IPS DF 6.9 (cell line): Measurements from ENCODE around the gene DYRK1A.

ENCODE experiments used
- DNase-seq: peaks from one replicate; pipeline ENCODE4 v3.0.0-alpha.2; 2013; ENCODE audit warnings: low read depth, low spot score
- H3K27ac ChIP-seq: one replicate; pipeline ENCODE4 v1.5.1; 2013; ENCODE audit warnings: low read length, control low read depth
- H3K27me3 ChIP-seq: 2 replicates; pipeline ENCODE4 v1.6.1; 2013; ENCODE audit warnings: mild to moderate bottlenecking, low read length; ENCODE audit not compliant: control insufficient read depth, insufficient read depth
- H3K36me3 ChIP-seq: 2 replicates; pipeline ENCODE4 v1.6.1; 2013; ENCODE audit warnings: low read length; ENCODE audit not compliant: control insufficient read depth, insufficient read depth
- H3K4me1 ChIP-seq: 2 replicates; pipeline ENCODE4 v1.6.1; 2013; ENCODE audit warnings: low read length; ENCODE audit not compliant: control insufficient read depth, insufficient read depth
- H3K4me3 ChIP-seq: 2 replicates; pipeline ENCODE4 v1.5.1; 2013; ENCODE audit warnings: mild to moderate bottlenecking, low read length
- H3K9me3 ChIP-seq: 2 replicates; pipeline ENCODE4 v1.6.1; 2013; ENCODE audit warnings: low read length, inconsistent platforms; ENCODE audit not compliant: control insufficient read depth, insufficient read depth
- WGBS: extraction: QIAGEN DNeasy Blood & Tissue Kit; methylation state at CpG from one replicate; pipeline ENCODE4 v1.1.7; 2013; ENCODE audit warnings: mixed read lengths, missing lambda C conversion rate; ENCODE audit not compliant: insufficient read length, insufficient coverage; 5-methylcytosine and 5-hydroxymethylcytosine counted together

The DYRK1A gene

GRCh38 chr21:37507716-37508115, 141.1 kb downstream of the DYRK1A start:
- no peak overlapping the region for H3K4me3 ChIP-seq
- WGBS: no CpG with 5 or more reads among the region's 3 CpGs
- no peaks in the 10 kb centered on the region for H3K9me3 ChIP-seq
- peaks cover 16% of the 10 kb centered on the region; the same call in 1 of the 2 replicates for H3K36me3 ChIP-seq
- H3K27ac ChIP-seq: no peak overlapping the region
- DNase-seq: no peak
- H3K27me3 ChIP-seq: no peaks in the 10 kb centered on the region
- no peaks in the 10 kb centered on the region; the same call in 1 of the 2 replicates for H3K4me1 ChIP-seq

DNA sequence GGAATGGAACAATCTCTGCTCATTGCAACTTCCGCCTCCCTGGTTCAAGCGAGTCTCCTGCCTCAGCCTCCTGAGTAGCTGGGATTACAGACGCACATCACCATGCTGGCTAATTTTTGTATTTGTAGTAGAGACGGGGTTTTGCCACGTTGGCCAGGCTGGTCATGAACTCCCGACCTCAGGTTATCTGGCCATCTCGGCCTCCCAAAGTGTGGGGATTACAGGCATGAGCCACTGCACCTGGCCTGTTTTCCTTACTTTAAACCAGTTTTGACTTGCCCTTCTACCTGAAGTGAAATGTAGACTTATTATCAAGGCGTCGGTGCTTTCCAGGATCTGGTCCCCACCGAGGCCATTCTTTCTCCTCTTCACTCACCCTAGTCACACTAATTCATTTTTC, 141.8 kb downstream of the DYRK1A start:
- no peaks in the 10 kb centered on the region for H3K9me3 ChIP-seq
- H3K36me3 ChIP-seq: peaks cover 16% of the 10 kb centered on the region; the same call in 1 of the 2 replicates
- peaks cover 2% of the 10 kb centered on the region for H3K4me1 ChIP-seq
- no peaks in the 10 kb centered on the region for H3K27me3 ChIP-seq
- no peak overlapping the region for H3K27ac ChIP-seq
- no peak for DNase-seq
- H3K4me3 ChIP-seq: no peak overlapping the region
- no CpG with 5 or more reads among the region's 10 CpGs for WGBS

GRCh38 chr21:37509802-37510393, 143.3 kb downstream of the DYRK1A start:
- WGBS: no CpG with 5 or more reads among the region's 5 CpGs
- H3K9me3 ChIP-seq: no peaks in the 10 kb centered on the region
- H3K4me3 ChIP-seq: no peak overlapping the region
- DNase-seq: no peak
- H3K27ac ChIP-seq: no peak overlapping the region
- H3K27me3 ChIP-seq: no peaks in the 10 kb centered on the region
- H3K4me1 ChIP-seq: peaks cover 2% of the 10 kb centered on the region; the same call in 1 of the 2 replicates
- peaks cover 16% of the 10 kb centered on the region; the same call in 1 of the 2 replicates for H3K36me3 ChIP-seq

DNA sequence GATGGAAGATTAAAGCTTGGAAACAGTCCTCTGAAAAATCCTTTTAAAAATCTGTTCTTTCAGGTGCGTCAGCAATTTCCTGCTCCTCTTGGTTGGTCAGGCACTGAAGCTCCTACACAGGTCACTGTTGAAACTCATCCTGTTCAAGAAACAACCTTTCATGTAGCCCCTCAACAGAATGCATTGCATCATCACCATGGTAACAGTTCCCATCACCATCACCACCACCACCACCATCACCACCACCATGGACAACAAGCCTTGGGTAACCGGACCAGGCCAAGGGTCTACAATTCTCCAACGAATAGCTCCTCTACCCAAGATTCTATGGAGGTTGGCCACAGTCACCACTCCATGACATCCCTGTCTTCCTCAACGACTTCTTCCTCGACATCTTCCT, 145.3 kb downstream of the DYRK1A start:
- H3K27ac ChIP-seq: no peak overlapping the region
- DNase-seq: no peak
- H3K36me3 ChIP-seq: peaks cover 7% of the 10 kb centered on the region; the same call in 1 of the 2 replicates
- WGBS: no CpG with 5 or more reads among the region's 5 CpGs
- peaks cover 2% of the 10 kb centered on the region; the same call in 1 of the 2 replicates for H3K4me1 ChIP-seq
- no peaks in the 10 kb centered on the region for H3K9me3 ChIP-seq
- H3K4me3 ChIP-seq: no peak overlapping the region
- no peaks in the 10 kb centered on the region for H3K27me3 ChIP-seq

DNA sequence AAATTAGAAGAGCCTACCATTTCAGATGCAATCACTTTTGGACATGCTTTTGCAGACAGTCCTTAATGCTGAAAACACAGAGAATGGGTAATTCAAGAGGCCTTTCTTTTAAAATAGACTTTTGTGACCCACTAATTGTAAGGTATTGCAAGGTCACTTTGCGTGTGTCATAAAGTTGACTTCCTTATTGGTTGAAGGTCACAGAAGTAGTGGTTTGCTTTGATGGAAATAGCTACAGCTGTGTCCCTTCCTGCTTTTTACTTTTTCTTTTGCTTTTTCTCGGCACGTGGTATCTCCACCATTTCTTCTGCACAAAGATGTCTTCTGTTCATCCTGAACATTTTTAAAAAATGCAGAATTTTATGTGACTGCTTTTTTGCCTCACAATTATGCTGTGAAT, 146.8 kb downstream of the DYRK1A start:
- no peak overlapping the region for H3K4me3 ChIP-seq
- no peaks in the 10 kb centered on the region for H3K27me3 ChIP-seq
- no peak for DNase-seq
- peaks cover 4% of the 10 kb centered on the region; the same call in 1 of the 2 replicates for H3K36me3 ChIP-seq
- peaks cover 2% of the 10 kb centered on the region; the same call in 1 of the 2 replicates for H3K4me1 ChIP-seq
- H3K27ac ChIP-seq: no peak overlapping the region
- no peaks in the 10 kb centered on the region for H3K9me3 ChIP-seq
- no CpG with 5 or more reads among the region's 3 CpGs for WGBS

DNA sequence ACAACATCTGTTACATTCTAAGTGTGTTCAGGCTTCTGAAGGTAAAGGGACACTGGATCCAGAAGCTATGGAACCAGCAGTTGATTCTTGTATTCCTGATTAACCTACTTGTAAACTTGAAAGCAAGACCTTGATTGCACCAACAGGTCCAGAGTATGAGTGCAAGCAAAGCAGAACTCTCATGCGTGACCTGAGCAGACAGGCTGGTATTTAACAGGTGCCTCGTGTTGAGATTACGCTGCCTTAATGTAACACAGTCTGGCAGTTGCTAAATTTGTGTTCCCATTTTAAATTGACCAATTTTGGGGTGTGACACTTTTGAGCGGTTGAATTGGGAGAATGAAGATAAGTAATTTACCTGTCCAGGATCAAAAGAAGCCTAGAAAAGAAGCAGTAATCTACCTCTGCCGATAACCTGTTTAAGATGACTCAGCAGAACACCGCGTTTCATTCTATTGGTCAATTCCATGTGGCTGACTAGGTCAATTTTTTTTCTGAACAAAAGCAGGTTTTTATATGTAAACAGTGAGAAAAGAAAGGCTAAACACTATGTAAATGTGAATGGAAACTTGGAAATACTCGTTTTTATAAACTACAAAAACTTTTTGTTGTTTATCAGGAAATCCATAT, 147.6 kb downstream of the DYRK1A start:
- no peaks in the 10 kb centered on the region for H3K9me3 ChIP-seq
- H3K4me3 ChIP-seq: no peak overlapping the region
- no peak overlapping the region for H3K27ac ChIP-seq
- H3K36me3 ChIP-seq: peaks cover 4% of the 10 kb centered on the region; the same call in 1 of the 2 replicates
- peaks cover 2% of the 10 kb centered on the region; the same call in 1 of the 2 replicates for H3K4me1 ChIP-seq
- DNase-seq: no peak
- H3K27me3 ChIP-seq: no peaks in the 10 kb centered on the region
- no CpG with 5 or more reads among the region's 8 CpGs for WGBS

- WGBS: no CpG with 5 or more reads among the region's 7 CpGs
- Histone ChIP-seq H3K4me1 (peaks cover 7% of the 10 kb centered on the region; the same call in 1 of the 2 replicates), H3K4me3 (no peak overlapping the region), H3K36me3 (peaks cover 2% of the 10 kb centered on the region; the same call in 1 of the 2 replicates), H3K27ac (no peak overlapping the region), H3K27me3 (no peaks in the 10 kb centered on the region), H3K9me3 (no peaks in the 10 kb centered on the region)
- DNase-seq: no peak
Measured at GRCh38 chr21:37516998-37517397, 150.4 kb downstream of the DYRK1A start.

DNA sequence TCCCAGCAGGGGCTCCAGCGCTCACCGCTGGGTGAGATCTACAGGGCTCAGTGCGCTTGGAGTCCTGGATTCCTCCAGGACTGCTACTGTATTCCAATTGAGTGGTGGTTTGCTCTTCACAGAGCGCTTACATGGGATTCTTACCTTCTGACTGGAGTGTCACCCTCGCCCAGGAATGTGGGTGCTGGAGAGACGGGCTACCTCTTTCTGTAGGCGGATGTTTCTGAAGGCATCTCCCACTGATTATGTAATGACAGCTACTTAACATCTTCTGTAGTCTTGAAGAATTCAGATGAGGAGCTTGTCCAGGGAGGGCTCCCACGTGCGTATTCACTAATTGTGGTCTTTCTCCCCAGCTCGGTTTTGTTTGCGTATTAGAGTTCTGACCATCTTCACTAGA, 154.2 kb downstream of the DYRK1A start:
- no peak for DNase-seq
- Histone ChIP-seq H3K27me3 (no peaks in the 10 kb centered on the region), H3K9me3 (no peaks in the 10 kb centered on the region), H3K4me3 (no peak overlapping the region), H3K36me3 (no peaks in the 10 kb centered on the region), H3K27ac (no peak overlapping the region), H3K4me1 (peaks cover 4% of the 10 kb centered on the region; the same call in 1 of the 2 replicates)
- no CpG with 5 or more reads among the region's 11 CpGs for WGBS

- no peaks in the 10 kb centered on the region for H3K27me3 ChIP-seq
- no CpG with 5 or more reads among the region's 7 CpGs for WGBS
- DNase-seq: no peak
- H3K4me1 ChIP-seq: peaks cover 4% of the 10 kb centered on the region; the same call in 1 of the 2 replicates
- H3K4me3 ChIP-seq: no peak overlapping the region
- no peaks in the 10 kb centered on the region for H3K36me3 ChIP-seq
- no peaks in the 10 kb centered on the region for H3K9me3 ChIP-seq
- H3K27ac ChIP-seq: no peak overlapping the region
Measured at GRCh38 chr21:37521658-37522057, 155.1 kb downstream of the DYRK1A start.

DNA sequence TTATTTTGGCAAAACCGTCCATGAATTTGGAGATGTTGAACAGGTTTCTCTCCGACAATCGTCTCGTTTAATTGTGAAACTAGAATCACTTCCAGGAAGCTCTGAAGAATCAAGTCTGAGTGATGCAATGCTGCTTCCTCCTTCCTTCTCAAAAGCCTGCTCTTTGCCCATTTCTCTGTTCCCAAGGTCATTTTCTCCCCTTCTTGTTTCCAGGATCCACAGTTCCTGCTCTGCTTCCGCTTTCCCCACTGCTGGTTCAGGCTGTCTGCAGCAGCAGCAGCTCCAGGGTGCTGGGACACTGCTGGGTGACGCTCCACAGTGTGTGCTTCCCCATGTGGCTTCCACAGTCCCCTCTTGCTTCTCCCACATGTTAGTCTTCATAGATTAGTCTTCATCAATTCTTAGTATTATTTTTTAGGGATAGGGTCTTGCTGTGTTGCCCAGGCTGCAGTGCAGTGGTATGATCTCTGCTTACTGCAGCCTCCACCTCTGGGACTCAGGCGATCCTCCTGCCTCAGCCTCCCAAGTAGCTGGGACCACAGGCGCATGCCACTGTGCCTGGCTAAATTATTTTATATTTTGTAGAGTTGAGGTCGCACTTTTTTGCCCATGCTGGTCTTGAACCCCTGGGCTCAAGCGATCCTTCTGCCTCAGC, 156.2 kb downstream of the DYRK1A start:
- H3K27me3 ChIP-seq: no peaks in the 10 kb centered on the region
- no CpG with 5 or more reads among the region's 10 CpGs for WGBS
- H3K36me3 ChIP-seq: no peaks in the 10 kb centered on the region
- H3K4me1 ChIP-seq: peaks cover 4% of the 10 kb centered on the region; the same call in 1 of the 2 replicates
- no peaks in the 10 kb centered on the region for H3K9me3 ChIP-seq
- H3K4me3 ChIP-seq: no peak overlapping the region
- no peak overlapping the region for H3K27ac ChIP-seq
- DNase-seq: no peak
